HEK293T (cell line): ENCODE results near the gene EGFR.

Experiments used
- ARNT ChIP-seq: fragments of 450-650 bp; IDR thresholded peaks from 2 replicates; pipeline ENCODE4 v1.6.1; 2017; ENCODE audit warnings: mild to moderate bottlenecking
- FOXM1 ChIP-seq: fragments of 450-650 bp; IDR thresholded peaks from 2 replicates; pipeline ENCODE4 v1.6.1; 2017; ENCODE audit warnings: mild to moderate bottlenecking, borderline replicate concordance
- HDGF ChIP-seq: fragments of 450-650 bp; IDR thresholded peaks from 2 replicates; pipeline ENCODE4 v1.6.1; 2017; ENCODE audit warnings: antibody characterized with exemption, borderline replicate concordance
- L3MBTL2 ChIP-seq: fragments of 450-650 bp; conservative IDR thresholded peaks from 2 replicates; pipeline ENCODE4 v1.6.1; 2016; ENCODE audit warnings: mild to moderate bottlenecking
- NFRKB ChIP-seq: fragments of 450-650 bp; IDR thresholded peaks from 2 replicates; pipeline ENCODE4 v1.6.1; 2016; ENCODE audit warnings: mild to moderate bottlenecking, moderate library complexity
- PKNOX1 ChIP-seq: fragments of 450-650 bp; IDR thresholded peaks from 2 replicates; pipeline ENCODE4 v1.6.1; 2016
- SUZ12 ChIP-seq: fragments of 450-650 bp; IDR thresholded peaks from 2 replicates; pipeline ENCODE4 v1.6.1; 2016; ENCODE audit warnings: mild to moderate bottlenecking
- TARDBP ChIP-seq: fragments of 450-650 bp; IDR thresholded peaks from 2 replicates; pipeline ENCODE4 v1.6.1; 2016
- ZNF384 ChIP-seq: fragments of 450-650 bp; IDR thresholded peaks from 2 replicates; pipeline ENCODE4 v1.6.1; 2016

- no peak for TF ChIP-seq ARNT
- TF ChIP-seq SUZ12 = no peak
- no peak for TF ChIP-seq ZNF384
- no peak for TF ChIP-seq FOXM1
- TF ChIP-seq HDGF = no peak
- no peak for TF ChIP-seq NFRKB
- no peak for TF ChIP-seq PKNOX1
- TF ChIP-seq L3MBTL2 = no peak
- TF ChIP-seq TARDBP = no peak
Observed at GRCh38 chr7:55130395-55131141, 111.8 kb downstream of the EGFR start.
